ENCODE results near the gene HDAC4. TPM values are rescaled to one million over a fixed set of nuclear protein-coding genes. Genes with fewer than 3 reads are reported as not detected.

The HDAC4 gene
- total RNA-seq, 1 donor: 28.3 TPM

- no peak for TF ChIP-seq CTCF (IDR thresholded peaks at IDR 0.05; ENCODE audit: insufficient read depth, low read length)
- DNase-seq (ENCODE audit: low read depth): no peak
- H3K4me3 ChIP-seq (ENCODE audit: low read depth, low read length): no peak overlapping the region
Measured at GRCh38 chr2:239225371-239225851, 175.4 kb downstream of the HDAC4 start.

GRCh38 chr2:239224955-239225354 lies 175.9 kb downstream of the HDAC4 start:
- no peak overlapping the region for H3K4me3 ChIP-seq (ENCODE audit: low read depth, low read length)
- DNase-seq (ENCODE audit: low read depth): no peak
- no peak for TF ChIP-seq CTCF (IDR thresholded peaks at IDR 0.05; ENCODE audit: insufficient read depth, low read length)

GRCh38 chr2:239224199-239224570 lies 176.6 kb downstream of the HDAC4 start:
- DNase-seq (ENCODE audit: low read depth): no peak
- H3K4me3 ChIP-seq (ENCODE audit: low read depth, low read length): no peak overlapping the region
- no peak for TF ChIP-seq CTCF (IDR thresholded peaks at IDR 0.05; ENCODE audit: insufficient read depth, low read length)

- H3K4me3 ChIP-seq (ENCODE audit: low read depth, low read length): peak overlapping the region; percentile 47
- no peak for TF ChIP-seq CTCF (IDR thresholded peaks at IDR 0.05; ENCODE audit: insufficient read depth, low read length)
- DNase-seq (ENCODE audit: low read depth): peak; percentile 97
Measured at GRCh38 chr2:239223310-239224198, 177.3 kb downstream of the HDAC4 start.

- H3K4me3 ChIP-seq (ENCODE audit: low read depth, low read length): no peak overlapping the region
- peak; percentile 49 for DNase-seq (ENCODE audit: low read depth)
Measured at GRCh38 chr2:239222706-239223309, 178.0 kb downstream of the HDAC4 start.

GRCh38 chr2:239222312-239222660 lies 178.5 kb downstream of the HDAC4 start:
- peak overlapping the region; percentile 54 for H3K4me3 ChIP-seq (ENCODE audit: low read depth, low read length)
- DNase-seq (ENCODE audit: low read depth): peak; percentile 88
- TF ChIP-seq CTCF (IDR thresholded peaks at IDR 0.05; ENCODE audit: insufficient read depth, low read length): no peak

More at GRCh38 chr2:239222706-239223309, 178.0 kb downstream of the HDAC4 start:
- TF ChIP-seq CTCF (IDR thresholded peaks at IDR 0.05; ENCODE audit: insufficient read depth, low read length): no peak

All from fibroblast of the aortic adventitia (primary cell).